ENCODE results near the gene DPY19L3.

Gene DPY19L3

DNA sequence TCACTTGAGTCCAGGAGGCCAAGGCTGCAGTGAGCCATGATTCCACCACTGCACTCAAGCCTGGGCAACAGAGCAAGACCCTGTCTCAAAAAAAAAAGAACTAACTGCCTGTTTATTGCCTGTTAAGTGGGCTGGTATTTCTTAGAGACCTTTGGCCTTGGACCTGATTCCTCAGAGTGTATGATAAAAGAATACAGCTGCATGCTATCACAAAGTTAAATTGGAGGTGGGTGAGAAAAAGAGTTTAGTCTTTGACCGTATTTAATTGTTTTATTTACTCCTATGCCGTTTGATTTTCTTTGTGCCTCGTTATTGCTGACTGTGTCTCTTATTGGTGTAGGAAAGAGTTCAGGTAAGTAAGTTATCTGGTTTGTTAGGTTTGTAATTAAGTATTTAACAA is 25.3 kb upstream of the DPY19L3 start:
- H3K79me2 ChIP-seq (ENCODE audit: control insufficient read depth, low read length), result no peaks in the 10 kb centered on the region
- 0 out of 2 replicates have a peak, but pooled peaks cover 2% of the 10 kb centered on the region for H3F3A ChIP-seq (ENCODE audit: control insufficient read depth, insufficient read depth)
- H3K27me3 ChIP-seq (ENCODE audit: control insufficient read depth, low read length), result no peaks in the 10 kb centered on the region
- no peak overlapping the region for H3K4me3 ChIP-seq (ENCODE audit: low read length)
- TF ChIP-seq, protein P1, sequence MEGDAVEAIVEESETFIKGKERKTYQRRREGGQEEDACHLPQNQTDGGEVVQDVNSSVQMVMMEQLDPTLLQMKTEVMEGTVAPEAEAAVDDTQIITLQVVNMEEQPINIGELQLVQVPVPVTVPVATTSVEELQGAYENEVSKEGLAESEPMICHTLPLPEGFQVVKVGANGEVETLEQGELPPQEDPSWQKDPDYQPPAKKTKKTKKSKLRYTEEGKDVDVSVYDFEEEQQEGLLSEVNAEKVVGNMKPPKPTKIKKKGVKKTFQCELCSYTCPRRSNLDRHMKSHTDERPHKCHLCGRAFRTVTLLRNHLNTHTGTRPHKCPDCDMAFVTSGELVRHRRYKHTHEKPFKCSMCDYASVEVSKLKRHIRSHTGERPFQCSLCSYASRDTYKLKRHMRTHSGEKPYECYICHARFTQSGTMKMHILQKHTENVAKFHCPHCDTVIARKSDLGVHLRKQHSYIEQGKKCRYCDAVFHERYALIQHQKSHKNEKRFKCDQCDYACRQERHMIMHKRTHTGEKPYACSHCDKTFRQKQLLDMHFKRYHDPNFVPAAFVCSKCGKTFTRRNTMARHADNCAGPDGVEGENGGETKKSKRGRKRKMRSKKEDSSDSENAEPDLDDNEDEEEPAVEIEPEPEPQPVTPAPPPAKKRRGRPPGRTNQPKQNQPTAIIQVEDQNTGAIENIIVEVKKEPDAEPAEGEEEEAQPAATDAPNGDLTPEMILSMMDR (IDR thresholded peaks at IDR 0.05; ENCODE audit: low read depth, low read length, poor library complexity, severe bottlenecking), result no peak
- TF ChIP-seq EZH2phosphoT487 (IDR thresholded peaks at IDR 0.05; ENCODE audit: borderline replicate concordance, low read length), result no peak
- no peaks in the 10 kb centered on the region for H3K9me2 ChIP-seq (replicated peaks; ENCODE audit: control insufficient read depth, low read length)
- no peak overlapping the region for H3K27ac ChIP-seq (ENCODE audit: low read depth, low read length)
- H4K20me1 ChIP-seq (ENCODE audit: control insufficient read depth, insufficient read depth, low read depth, low read length), result no peaks in the 10 kb centered on the region
- H3K4me1 ChIP-seq (ENCODE audit: control insufficient read depth, low read length), result no peaks in the 10 kb centered on the region
- no peak overlapping the region for H3K4me2 ChIP-seq (ENCODE audit: low read length)
- no peaks in the 10 kb centered on the region for H3K9me3 ChIP-seq (ENCODE audit: control insufficient read depth, insufficient read depth, low read length)
- peaks cover 68% of the 10 kb centered on the region for H3K36me3 ChIP-seq (ENCODE audit: control insufficient read depth, low read length)

DNA sequence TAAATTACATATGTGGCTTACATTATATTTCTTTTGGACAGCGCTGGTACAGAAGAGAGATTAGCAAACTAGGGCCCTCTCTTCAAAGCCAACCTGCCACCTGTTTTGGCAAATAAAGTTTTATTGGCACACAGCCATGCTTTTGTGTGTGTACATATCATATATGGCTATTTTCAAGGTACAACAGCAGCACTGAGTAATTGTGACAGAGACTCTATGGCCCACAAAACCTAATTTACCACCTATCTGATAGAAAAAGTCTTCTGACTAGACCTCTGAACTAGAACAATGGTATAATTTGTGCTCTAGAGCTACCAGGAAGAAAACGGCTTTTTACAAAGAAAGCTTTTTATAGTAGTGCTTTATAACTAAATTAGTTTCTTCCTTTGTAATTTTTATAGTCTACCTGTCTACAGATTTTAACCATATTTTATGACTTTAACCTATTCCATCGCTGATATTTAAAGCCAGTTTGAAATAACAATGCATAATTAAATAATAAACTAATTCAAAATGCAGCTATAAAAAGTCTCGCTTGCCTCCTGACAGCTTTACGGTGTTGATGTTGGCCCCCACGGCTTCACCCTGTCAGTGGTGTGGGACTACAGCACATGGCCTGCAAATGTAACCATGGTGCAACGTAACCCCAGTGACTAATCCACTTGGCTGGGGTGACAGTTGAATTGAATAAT is 17.7 kb upstream of the DPY19L3 start:
- Histone ChIP-seq H3K27me3 (ENCODE audit: control insufficient read depth, low read length) (no peaks in the 10 kb centered on the region), H3F3A (ENCODE audit: control insufficient read depth, insufficient read depth) (peaks cover 17% of the 10 kb centered on the region; the same call in 1 of the 2 replicates), H3K79me2 (ENCODE audit: control insufficient read depth, low read length) (no peaks in the 10 kb centered on the region), H3K36me3 (ENCODE audit: control insufficient read depth, low read length) (peaks cover 33% of the 10 kb centered on the region), H4K20me1 (ENCODE audit: control insufficient read depth, insufficient read depth, low read depth, low read length) (no peaks in the 10 kb centered on the region), H3K9me2 (replicated peaks; ENCODE audit: control insufficient read depth, low read length) (no peaks in the 10 kb centered on the region), H3K4me3 (ENCODE audit: low read length) (no peak overlapping the region), H3K27ac (ENCODE audit: low read depth, low read length) (no peak overlapping the region), H3K4me2 (ENCODE audit: low read length) (no peak overlapping the region), H3K9me3 (ENCODE audit: control insufficient read depth, insufficient read depth, low read length) (no peaks in the 10 kb centered on the region), H3K4me1 (ENCODE audit: control insufficient read depth, low read length) (peaks cover 6% of the 10 kb centered on the region)
- TF ChIP-seq, protein P1 (IDR thresholded peaks at IDR 0.05; ENCODE audit: low read depth, low read length, poor library complexity, severe bottlenecking), result no peak
- TF ChIP-seq EZH2phosphoT487 (IDR thresholded peaks at IDR 0.05; ENCODE audit: borderline replicate concordance, low read length), result no peak

GRCh38 chr19:32388393-32388855 is 17.1 kb upstream of the DPY19L3 start:
- Histone ChIP-seq H3K4me2 (ENCODE audit: low read length) (no peak overlapping the region), H3K9me2 (replicated peaks; ENCODE audit: control insufficient read depth, low read length) (no peaks in the 10 kb centered on the region), H3K4me3 (ENCODE audit: low read length) (no peak overlapping the region), H3K27me3 (ENCODE audit: control insufficient read depth, low read length) (no peaks in the 10 kb centered on the region), H3K36me3 (ENCODE audit: control insufficient read depth, low read length) (peaks cover 27% of the 10 kb centered on the region), H3K4me1 (ENCODE audit: control insufficient read depth, low read length) (peaks cover 6% of the 10 kb centered on the region), H3K79me2 (ENCODE audit: control insufficient read depth, low read length) (no peaks in the 10 kb centered on the region), H3K9me3 (ENCODE audit: control insufficient read depth, insufficient read depth, low read length) (no peaks in the 10 kb centered on the region), H3K27ac (ENCODE audit: low read depth, low read length) (no peak overlapping the region), H3F3A (ENCODE audit: control insufficient read depth, insufficient read depth) (peaks cover 15% of the 10 kb centered on the region; the same call in 1 of the 2 replicates), H4K20me1 (ENCODE audit: control insufficient read depth, insufficient read depth, low read depth, low read length) (no peaks in the 10 kb centered on the region)
- no peak for TF ChIP-seq EZH2phosphoT487 (IDR thresholded peaks at IDR 0.05; ENCODE audit: borderline replicate concordance, low read length)
- TF ChIP-seq, protein P1 (IDR thresholded peaks at IDR 0.05; ENCODE audit: low read depth, low read length, poor library complexity, severe bottlenecking), result no peak

All from DOHH2 (cell line).